Esophagus muscularis mucosa (tissue), 4 donors: ENCODE data around the gene ADGRG4. TPM values are rescaled to one million over a fixed set of nuclear protein-coding genes. Genes with fewer than 3 reads are reported as not detected.

Experiments
- DNase-seq: peaks from one replicate; pipeline ENCODE4 v3.0.0-alpha.2; 2017; ENCODE audit errors: extremely low spot score
- H3K27ac ChIP-seq, 4 donors: fragments of 200-600 bp; sonication (generic); replicated peaks in 1 of 4; 1 replicate in 3 of 4; 2 replicates in 1 of 4; pipeline ENCODE4 v1.5.1; 2016 to 2019; ENCODE audit warnings: mild to moderate bottlenecking in 1 of 4
- H3K27me3 ChIP-seq, 4 donors: fragments of 200-600 bp; sonication (generic); one replicate each; pipeline versions ENCODE4 v1.5.1 to v1.6.0; 2016 to 2019
- H3K36me3 ChIP-seq, 4 donors: fragments of 200-600 bp; sonication (generic); one replicate each; pipeline ENCODE4 v1.5.1; 2016 to 2019
- H3K4me1 ChIP-seq, 4 donors: fragments of 200-600 bp; sonication (generic); one replicate each; pipeline ENCODE4 v1.5.1; 2016 to 2019
- H3K4me3 ChIP-seq, 4 donors: fragments of 200-600 bp; sonication (generic); 1 replicate in 2 of 4; 2 replicates in 2 of 4; pipeline ENCODE4 v1.5.1; 2016 to 2019; ENCODE audit warnings: mild to moderate bottlenecking in 4 of 4, moderate library complexity in 1 of 4
- H3K9me3 ChIP-seq, 4 donors: fragments of 200-600 bp; sonication (generic); 1 replicate in 3 of 4; 2 replicates in 1 of 4; pipeline ENCODE4 v1.5.1; 2016 to 2019
- EP300 ChIP-seq: sonication (generic); formaldehyde crosslinking; IDR thresholded peaks from one replicate; pipeline ENCODE4 v1.6.1; 2017; ENCODE audit warnings: antibody characterized with exemption
- POLR2A ChIP-seq: fragments of 450-650 bp; IDR thresholded peaks from one replicate; pipeline ENCODE4 v1.6.1; 2017; ENCODE audit warnings: antibody characterized with exemption, moderate library complexity, mild to moderate bottlenecking, low read depth
- POLR2AphosphoS5 ChIP-seq, 2 donors: sonication (generic); formaldehyde crosslinking; IDR thresholded peaks; one replicate each; pipeline ENCODE4 v1.6.1; 2017; ENCODE audit warnings: antibody characterized with exemption in 2 of 2
- WGBS: methylation state at CpG from one replicate; pipeline ENCODE4 v1.1.5; 2018; 5-methylcytosine and 5-hydroxymethylcytosine counted together
- intact Hi-C: fragments of 100-400 bp; cut with DNase I; formaldehyde crosslinking; loops from one replicate; pipeline ENCODE4 v1.15.1; 2023
- total RNA-seq, 4 donors: library from RNA; depleted of rRNA; stranded (reverse); fragments of >200 nt; gene quantifications; one replicate each; pipeline versions ENCODE4 v1.1.0 to v1.2.1, GENCODE V29; 2016
- TF ChIP-seq, protein P1 (sequence below), 3 experiments: fragments of 200-600 bp in 2 of 3; fragments of 450-650 bp in 1 of 3; sonication (generic) in 2 of 3; IDR thresholded peaks; one replicate each; pipeline ENCODE4 v1.5.1; 2017 to 2019; ENCODE audit warnings: antibody characterized with exemption in 3 of 3, mild to moderate bottlenecking in 2 of 3, moderate library complexity in 1 of 3

The ADGRG4 gene
- total RNA-seq, 4 donors from 2014 or later, result under 0.01 to 0.17 (median 0.06) TPM; not detected in 1

DNA sequence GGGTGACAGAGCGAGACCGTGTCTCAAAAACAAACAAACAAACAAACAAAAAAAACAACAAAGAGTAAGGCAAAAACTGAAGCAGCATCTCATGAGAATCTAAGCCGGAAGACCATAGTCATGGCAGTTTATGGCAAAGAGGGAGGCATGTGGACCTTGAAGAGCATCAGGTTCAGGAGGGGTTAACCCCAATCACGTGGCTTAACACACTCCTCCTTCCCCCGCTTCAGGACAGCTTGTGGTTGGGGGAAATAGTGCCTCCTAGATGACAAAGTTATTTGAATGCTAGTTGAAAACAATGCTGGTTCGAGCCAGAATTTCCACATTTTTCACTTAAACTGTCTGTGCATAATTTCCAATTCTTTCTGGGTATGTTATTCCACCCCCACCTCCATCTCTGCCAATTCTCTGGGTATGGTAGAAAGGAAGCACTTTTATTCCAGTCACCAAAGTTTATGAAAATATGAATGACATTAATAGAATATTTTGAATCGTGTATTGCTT is 37.9 kb upstream of the ADGRG4 start:
- H3K4me1 ChIP-seq, result peaks cover 8 to 33% (median 30%) of the 10 kb centered on the region in 4 donors
- H3K27me3 ChIP-seq, result no peaks in the 10 kb centered on the region
- intact Hi-C loops, result no loop called here
- TF ChIP-seq, protein P1, sequence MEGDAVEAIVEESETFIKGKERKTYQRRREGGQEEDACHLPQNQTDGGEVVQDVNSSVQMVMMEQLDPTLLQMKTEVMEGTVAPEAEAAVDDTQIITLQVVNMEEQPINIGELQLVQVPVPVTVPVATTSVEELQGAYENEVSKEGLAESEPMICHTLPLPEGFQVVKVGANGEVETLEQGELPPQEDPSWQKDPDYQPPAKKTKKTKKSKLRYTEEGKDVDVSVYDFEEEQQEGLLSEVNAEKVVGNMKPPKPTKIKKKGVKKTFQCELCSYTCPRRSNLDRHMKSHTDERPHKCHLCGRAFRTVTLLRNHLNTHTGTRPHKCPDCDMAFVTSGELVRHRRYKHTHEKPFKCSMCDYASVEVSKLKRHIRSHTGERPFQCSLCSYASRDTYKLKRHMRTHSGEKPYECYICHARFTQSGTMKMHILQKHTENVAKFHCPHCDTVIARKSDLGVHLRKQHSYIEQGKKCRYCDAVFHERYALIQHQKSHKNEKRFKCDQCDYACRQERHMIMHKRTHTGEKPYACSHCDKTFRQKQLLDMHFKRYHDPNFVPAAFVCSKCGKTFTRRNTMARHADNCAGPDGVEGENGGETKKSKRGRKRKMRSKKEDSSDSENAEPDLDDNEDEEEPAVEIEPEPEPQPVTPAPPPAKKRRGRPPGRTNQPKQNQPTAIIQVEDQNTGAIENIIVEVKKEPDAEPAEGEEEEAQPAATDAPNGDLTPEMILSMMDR (IDR thresholded peaks at IDR 0.05), result no peak
- TF ChIP-seq POLR2AphosphoS5 (IDR thresholded peaks at IDR 0.05) (no peak), POLR2A (no peak), EP300 (no peak)
- 63% methylated on average over 7 of the region's 7 CpGs for WGBS
- no peaks in the 10 kb centered on the region for H3K9me3 ChIP-seq
- H3K36me3 ChIP-seq, result no peaks in the 10 kb centered on the region
- peak overlapping the region in 1 of 4 donors; percentile 74 for H3K27ac ChIP-seq
- H3K4me3 ChIP-seq, result no peak overlapping the region
- no peak for DNase-seq

- no peaks in the 10 kb centered on the region for H3K36me3 ChIP-seq
- no peak overlapping the region for H3K27ac ChIP-seq
- no peak for TF ChIP-seq POLR2A
- TF ChIP-seq POLR2AphosphoS5 (IDR thresholded peaks at IDR 0.05), result no peak
- no peak for TF ChIP-seq EP300
- TF ChIP-seq, protein P1 (IDR thresholded peaks at IDR 0.05), result no peak
- H3K9me3 ChIP-seq, result no peaks in the 10 kb centered on the region
- H3K4me3 ChIP-seq, result no peak overlapping the region
- peaks cover 0 to 8% (median 5%) of the 10 kb centered on the region in 4 donors for H3K4me1 ChIP-seq
- no peak for DNase-seq
- WGBS, result 54% methylated on average over 1 of the region's 1 CpG
- intact Hi-C loops, result loop anchor here (5.0 kb wide), 2 partner anchors 50 to 95 kb away; no protein-coding TSS in a partner anchor
- no peaks in the 10 kb centered on the region for H3K27me3 ChIP-seq
Observed at GRCh38 chrX:136266828-136267227, 33.9 kb upstream of the ADGRG4 start.

GRCh38 chrX:136268051-136269048 is 32.4 kb upstream of the ADGRG4 start:
- Histone ChIP-seq H3K4me3 (no peak overlapping the region), H3K4me1 (no peaks in the 10 kb centered on the region), H3K27me3 (no peaks in the 10 kb centered on the region), H3K36me3 (no peaks in the 10 kb centered on the region), H3K9me3 (no peaks in the 10 kb centered on the region), H3K27ac (no peak overlapping the region)
- intact Hi-C loops, result loop anchor here (2.0 to 5.0 kb wide), 3 partner anchors 51 to 242 kb away; no protein-coding TSS in a partner anchor
- WGBS, result 55% methylated on average over 5 of the region's 5 CpGs
- no peak for DNase-seq
- TF ChIP-seq, protein P1 (IDR thresholded peaks at IDR 0.05), result peak; percentile 74 to 79 (median 79)
- TF ChIP-seq POLR2A, result no peak
- TF ChIP-seq EP300, result no peak
- peak in 1 of 2 donors; percentile 6 for TF ChIP-seq POLR2AphosphoS5 (IDR thresholded peaks at IDR 0.05)

GRCh38 chrX:136269921-136270320 is 30.8 kb upstream of the ADGRG4 start:
- no peak overlapping the region for H3K4me3 ChIP-seq
- H3K9me3 ChIP-seq, result no peaks in the 10 kb centered on the region
- intact Hi-C loops, result loop anchor here (2.0 to 5.0 kb wide), 3 partner anchors 53 to 243 kb away; no protein-coding TSS in a partner anchor
- H3K27me3 ChIP-seq, result no peaks in the 10 kb centered on the region
- no peaks in the 10 kb centered on the region for H3K4me1 ChIP-seq
- TF ChIP-seq, protein P1 (IDR thresholded peaks at IDR 0.05), result no peak
- TF ChIP-seq POLR2AphosphoS5 (IDR thresholded peaks at IDR 0.05) (no peak), POLR2A (no peak), EP300 (no peak)
- 55% methylated on average over 1 of the region's 1 CpG for WGBS
- no peaks in the 10 kb centered on the region for H3K36me3 ChIP-seq
- H3K27ac ChIP-seq, result no peak overlapping the region
- DNase-seq, result no peak
